Fibroblast of gingiva (primary cell): Measurements from ENCODE around the gene ZDHHC11B.
"Not testable (repeated sequence)": the region's sequence is repeated elsewhere in the genome, so short reads cannot be mapped to it uniquely, and the experiment has no call there.

Experiments used
- DNase-seq: peaks from one replicate; pipeline ENCODE4 v3.0.0-alpha.2; 2011; ENCODE audit warnings: low read depth

Gene ZDHHC11B

GRCh38 chr5:716740-717139 lies 67.8 kb downstream of the ZDHHC11B start:
- not testable (repeated sequence) for DNase-seq

- DNase-seq = not testable (repeated sequence)
Observed at GRCh38 chr5:715636-716035, 68.9 kb downstream of the ZDHHC11B start.

GRCh38 chr5:714215-715118 lies 70.1 kb downstream of the ZDHHC11B start:
- not testable (repeated sequence) for DNase-seq

- not testable (repeated sequence) for DNase-seq
Observed at GRCh38 chr5:713686-714085, 70.8 kb downstream of the ZDHHC11B start.

GRCh38 chr5:708848-709517 lies 75.5 kb downstream of the ZDHHC11B start:
- DNase-seq = not testable (repeated sequence)

GRCh38 chr5:708374-708773 lies 76.2 kb downstream of the ZDHHC11B start:
- DNase-seq = not testable (repeated sequence)

- not testable (repeated sequence) for DNase-seq
Observed at GRCh38 chr5:706127-706526, 78.4 kb downstream of the ZDHHC11B start.

GRCh38 chr5:696753-697702 lies 87.5 kb downstream of the ZDHHC11B start:
- DNase-seq = not testable (repeated sequence)

- not testable (repeated sequence) for DNase-seq
Observed at GRCh38 chr5:696191-696590, 88.3 kb downstream of the ZDHHC11B start.

GRCh38 chr5:695475-695874 lies 89.1 kb downstream of the ZDHHC11B start:
- DNase-seq = not testable (repeated sequence)

GRCh38 chr5:694042-694431 lies 90.5 kb downstream of the ZDHHC11B start:
- DNase-seq = not testable (repeated sequence)

- peak; percentile 42 for DNase-seq
Observed at GRCh38 chr5:693271-694041, 91.1 kb downstream of the ZDHHC11B start, which contains the start of gene TPPP. TPPP (minus strand) TSS chr5:693352; CDS start chr5:678060, 15,292 bp downstream.

- not testable (repeated sequence) for DNase-seq
Observed at GRCh38 chr5:692529-693041, 91.9 kb downstream of the ZDHHC11B start.

GRCh38 chr5:691817-692528 lies 92.6 kb downstream of the ZDHHC11B start:
- DNase-seq = no peak

- not testable (repeated sequence) for DNase-seq
Observed at GRCh38 chr5:691049-691448, 93.5 kb downstream of the ZDHHC11B start.

GRCh38 chr5:690293-690692 lies 94.2 kb downstream of the ZDHHC11B start:
- DNase-seq = not testable (repeated sequence)

GRCh38 chr5:688348-689010 lies 96.0 kb downstream of the ZDHHC11B start:
- DNase-seq = not testable (repeated sequence)

- not testable (repeated sequence) for DNase-seq
Observed at GRCh38 chr5:686936-687335, 97.6 kb downstream of the ZDHHC11B start.

- not testable (repeated sequence) for DNase-seq
Observed at GRCh38 chr5:686172-686523, 98.4 kb downstream of the ZDHHC11B start.
